ENCODE data around the gene BEST1. TPM values are rescaled to one million over a fixed set of nuclear protein-coding genes. Genes with fewer than 3 reads are reported as not detected.

Gene BEST1
- total RNA-seq, 1 experiment from 2014 or later = 0.13 TPM

DNA sequence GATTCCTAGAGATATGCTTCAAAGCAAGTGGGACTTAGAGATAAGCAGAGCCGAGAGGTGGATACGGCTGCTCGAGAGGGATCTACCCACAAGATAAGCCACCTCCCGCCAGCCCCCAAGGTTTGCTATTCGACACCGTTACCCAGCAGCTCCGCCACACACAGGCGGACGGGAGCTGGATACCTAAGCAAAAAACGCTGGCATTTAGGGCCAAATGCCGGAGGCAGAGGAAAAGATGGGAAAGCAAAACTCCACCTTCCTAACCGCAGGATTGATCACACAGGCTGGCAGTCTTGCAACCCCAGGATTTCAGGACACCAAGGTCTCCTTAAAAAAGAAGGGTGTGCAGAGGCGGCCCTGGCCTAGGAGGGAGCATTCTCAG is 16.6 kb downstream of the BEST1 start:
- H3K27me3 ChIP-seq (ENCODE audit: control insufficient read depth, insufficient read depth, low read length) = no peaks in the 10 kb centered on the region
- in situ Hi-C loops (cut with HindIII; ENCODE audit: low pct_unique_long_range_greater_than_20kb, low sequenced_read_pairs) = no loop called here
- peaks cover 57% of the 10 kb centered on the region for H3K4me1 ChIP-seq (ENCODE audit: control insufficient read depth, insufficient read depth, low read length)
- no TSS peak for BruUV-seq (replicated peaks)
- CTCF ChIA-PET = interaction anchor here (2.1 kb wide), 1 partner anchor 115 kb away, joined by 8 read pairs; no protein-coding TSS in a partner anchor
- peak overlapping the region; percentile 89 for H3K27ac ChIP-seq (ENCODE audit: low read length)
- TF ChIP-seq SIN3A (IDR thresholded peaks at IDR 0.05; ENCODE audit: borderline replicate concordance, insufficient read depth, low read depth, low read length) (no peak), TCF7L2 (IDR thresholded peaks at IDR 0.05; ENCODE audit: low read depth, low read length) (no peak), POLR2AphosphoS5 (IDR thresholded peaks at IDR 0.05; ENCODE audit: low read depth, low read length) (no peak)
- TF ChIP-seq, protein P1, sequence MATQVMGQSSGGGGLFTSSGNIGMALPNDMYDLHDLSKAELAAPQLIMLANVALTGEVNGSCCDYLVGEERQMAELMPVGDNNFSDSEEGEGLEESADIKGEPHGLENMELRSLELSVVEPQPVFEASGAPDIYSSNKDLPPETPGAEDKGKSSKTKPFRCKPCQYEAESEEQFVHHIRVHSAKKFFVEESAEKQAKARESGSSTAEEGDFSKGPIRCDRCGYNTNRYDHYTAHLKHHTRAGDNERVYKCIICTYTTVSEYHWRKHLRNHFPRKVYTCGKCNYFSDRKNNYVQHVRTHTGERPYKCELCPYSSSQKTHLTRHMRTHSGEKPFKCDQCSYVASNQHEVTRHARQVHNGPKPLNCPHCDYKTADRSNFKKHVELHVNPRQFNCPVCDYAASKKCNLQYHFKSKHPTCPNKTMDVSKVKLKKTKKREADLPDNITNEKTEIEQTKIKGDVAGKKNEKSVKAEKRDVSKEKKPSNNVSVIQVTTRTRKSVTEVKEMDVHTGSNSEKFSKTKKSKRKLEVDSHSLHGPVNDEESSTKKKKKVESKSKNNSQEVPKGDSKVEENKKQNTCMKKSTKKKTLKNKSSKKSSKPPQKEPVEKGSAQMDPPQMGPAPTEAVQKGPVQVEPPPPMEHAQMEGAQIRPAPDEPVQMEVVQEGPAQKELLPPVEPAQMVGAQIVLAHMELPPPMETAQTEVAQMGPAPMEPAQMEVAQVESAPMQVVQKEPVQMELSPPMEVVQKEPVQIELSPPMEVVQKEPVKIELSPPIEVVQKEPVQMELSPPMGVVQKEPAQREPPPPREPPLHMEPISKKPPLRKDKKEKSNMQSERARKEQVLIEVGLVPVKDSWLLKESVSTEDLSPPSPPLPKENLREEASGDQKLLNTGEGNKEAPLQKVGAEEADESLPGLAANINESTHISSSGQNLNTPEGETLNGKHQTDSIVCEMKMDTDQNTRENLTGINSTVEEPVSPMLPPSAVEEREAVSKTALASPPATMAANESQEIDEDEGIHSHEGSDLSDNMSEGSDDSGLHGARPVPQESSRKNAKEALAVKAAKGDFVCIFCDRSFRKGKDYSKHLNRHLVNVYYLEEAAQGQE (IDR thresholded peaks at IDR 0.05; ENCODE audit: insufficient read depth in 1 of 2, low read depth in 2 of 2, low read length in 1 of 2) = no peak
- no peaks in the 10 kb centered on the region for H3K9me3 ChIP-seq (ENCODE audit: control insufficient read depth, insufficient read depth, low read depth, low read length)
- ATAC-seq = no peak
- H3K36me3 ChIP-seq (ENCODE audit: control insufficient read depth, insufficient read depth, low read length) = peaks cover 21% of the 10 kb centered on the region
- intact Hi-C loops (cut with micrococcal nuclease; ENCODE audit: unreplicated experiment) = no loop called here
- no peak for DNase-seq (ENCODE audit: low read depth, low spot score)
- POLR2A ChIA-PET = interaction anchor here (0.7 kb wide), 1 partner anchor 19 kb away, joined by 3 read pairs; no protein-coding TSS in a partner anchor
- H3K4me3 ChIP-seq (ENCODE audit: low read depth in 2 of 2, low read length in 2 of 2) = peak overlapping the region; percentile 76 to 100

- Histone ChIP-seq H3K4me1 (ENCODE audit: control insufficient read depth, insufficient read depth, low read length) (peaks cover 60% of the 10 kb centered on the region), H3K9me3 (ENCODE audit: control insufficient read depth, insufficient read depth, low read depth, low read length) (no peaks in the 10 kb centered on the region), H3K27me3 (ENCODE audit: control insufficient read depth, insufficient read depth, low read length) (no peaks in the 10 kb centered on the region), H3K4me3 (ENCODE audit: low read depth in 2 of 2, low read length in 2 of 2) (peak within 1 kb of the TSS; percentile 78 to 100), H3K36me3 (ENCODE audit: control insufficient read depth, insufficient read depth, low read length) (peaks cover 21% of the 10 kb centered on the region), H3K27ac (ENCODE audit: low read length) (peak within 1 kb of the TSS; percentile 89)
- no peak for DNase-seq (ENCODE audit: low read depth, low spot score)
- ChIA-PET POLR2A (interaction anchor here (0.6 to 0.7 kb wide), 4 partner anchors 18 to 884 kb away, joined by 3 to 6 read pairs (median 3); partner anchors contain the start of gene SCGB1D2), CTCF (interaction anchor here (2.1 kb wide), 1 partner anchor 114 kb away, joined by 8 read pairs; no protein-coding TSS in a partner anchor)
- TF ChIP-seq SIN3A (IDR thresholded peaks at IDR 0.05; ENCODE audit: borderline replicate concordance, insufficient read depth, low read depth, low read length) (peak; percentile 89; the same call in 1 of the 2 replicates), POLR2AphosphoS5 (IDR thresholded peaks at IDR 0.05; ENCODE audit: low read depth, low read length) (peak; percentile 87), TCF7L2 (IDR thresholded peaks at IDR 0.05; ENCODE audit: low read depth, low read length) (no peak)
- TF ChIP-seq, protein P2, sequence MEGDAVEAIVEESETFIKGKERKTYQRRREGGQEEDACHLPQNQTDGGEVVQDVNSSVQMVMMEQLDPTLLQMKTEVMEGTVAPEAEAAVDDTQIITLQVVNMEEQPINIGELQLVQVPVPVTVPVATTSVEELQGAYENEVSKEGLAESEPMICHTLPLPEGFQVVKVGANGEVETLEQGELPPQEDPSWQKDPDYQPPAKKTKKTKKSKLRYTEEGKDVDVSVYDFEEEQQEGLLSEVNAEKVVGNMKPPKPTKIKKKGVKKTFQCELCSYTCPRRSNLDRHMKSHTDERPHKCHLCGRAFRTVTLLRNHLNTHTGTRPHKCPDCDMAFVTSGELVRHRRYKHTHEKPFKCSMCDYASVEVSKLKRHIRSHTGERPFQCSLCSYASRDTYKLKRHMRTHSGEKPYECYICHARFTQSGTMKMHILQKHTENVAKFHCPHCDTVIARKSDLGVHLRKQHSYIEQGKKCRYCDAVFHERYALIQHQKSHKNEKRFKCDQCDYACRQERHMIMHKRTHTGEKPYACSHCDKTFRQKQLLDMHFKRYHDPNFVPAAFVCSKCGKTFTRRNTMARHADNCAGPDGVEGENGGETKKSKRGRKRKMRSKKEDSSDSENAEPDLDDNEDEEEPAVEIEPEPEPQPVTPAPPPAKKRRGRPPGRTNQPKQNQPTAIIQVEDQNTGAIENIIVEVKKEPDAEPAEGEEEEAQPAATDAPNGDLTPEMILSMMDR (IDR thresholded peaks at IDR 0.05) = no peak
- TF ChIP-seq, protein P1 (IDR thresholded peaks at IDR 0.05; ENCODE audit: insufficient read depth in 1 of 2, low read depth in 2 of 2, low read length in 1 of 2) = 0 out of 4 replicates have a peak, but pooled peaks of 1 of the 2 experiments have one; percentile 46
- intact Hi-C loops (cut with micrococcal nuclease; ENCODE audit: unreplicated experiment) = no loop called here
- no TSS peak for BruUV-seq (replicated peaks)
- in situ Hi-C loops (cut with HindIII; ENCODE audit: low pct_unique_long_range_greater_than_20kb, low sequenced_read_pairs) = no loop called here
- ATAC-seq = peak; percentile 78
Observed at GRCh38 chr11:61967116-61967923, 17.2 kb downstream of the BEST1 start, which contains the start of gene FTH1. Gene FTH1, minus strand, starts transcription at chr11:61967634. Its CDS starts 209 bp downstream, at chr11:61967425.
